ENCODE data around the gene NOP53.

NOP53 gene

DNA sequence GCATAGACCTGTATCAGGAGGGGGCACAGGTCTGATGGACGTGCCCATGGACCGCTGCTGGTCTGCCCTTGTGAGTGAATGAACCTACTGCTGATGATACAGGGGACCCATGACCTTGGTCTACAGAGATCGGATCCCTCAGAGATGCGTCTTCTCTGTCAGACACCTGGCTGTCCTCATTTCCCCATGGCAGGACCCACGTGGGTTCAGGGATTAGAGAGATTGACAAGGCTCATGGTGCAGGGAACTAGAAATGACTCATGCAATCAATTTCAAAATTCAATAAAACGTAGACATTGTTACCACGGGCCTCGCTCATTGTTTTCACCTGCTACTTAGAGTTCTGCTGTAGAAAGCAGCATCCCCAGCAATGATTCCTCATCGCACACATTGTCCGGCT is 60.0 kb downstream of the NOP53 start:
- no peak for DNase-seq (ENCODE audit: low read depth)

- no peak for DNase-seq (ENCODE audit: low read depth)
These were observed 61.1 kb downstream of the NOP53 start for GRCh38 chr19:47806435-47806834.

Data from T follicular helper cell (primary cell).